GM13976 (cell line): ENCODE results near the gene PCP4.

Experiments
- DNase-seq: peaks from one replicate; pipeline ENCODE4 v3.0.0; 2012; ENCODE audit warnings: low spot score
- in situ Hi-C: fragments of 300-500 bp; cut with MboI; formaldehyde crosslinking; loops from one replicate; pipeline ENCODE4 v1.12.0; 2022; ENCODE audit warnings: low sequenced_read_pairs, mixed read lengths, inconsistent platforms; ENCODE audit not compliant: unreplicated experiment
- TF ChIP-seq, protein P1 (sequence below): IDR thresholded peaks from 2 replicates; pipeline ENCODE4 v1.5.1; 2012; ENCODE audit warnings: borderline replicate concordance, mild to moderate bottlenecking; ENCODE audit not compliant: insufficient read depth; ENCODE audit errors: extremely low read depth, missing control alignments, control extremely low read depth

PCP4 gene

DNA sequence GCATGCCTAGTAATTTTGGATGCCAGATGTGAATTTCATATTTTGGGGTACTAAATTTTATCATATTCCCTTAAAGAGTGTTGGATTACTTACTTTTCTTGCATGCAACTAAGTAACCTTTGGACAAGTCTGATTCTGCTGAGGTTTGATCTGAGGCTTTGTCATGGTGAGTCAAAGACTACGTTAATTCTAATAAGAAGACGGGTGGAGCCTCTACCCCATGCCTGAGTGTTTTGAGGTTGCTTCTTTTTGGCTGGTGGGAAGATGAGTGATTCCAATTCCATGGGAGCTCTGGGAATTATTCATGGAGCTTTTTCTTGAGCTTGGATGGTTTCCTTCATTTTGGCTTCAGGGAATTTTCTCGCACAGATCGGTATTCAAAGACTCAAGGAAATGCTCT, 11.6 kb upstream of the PCP4 start:
- in situ Hi-C loops, result no loop called here
- no peak for DNase-seq
- TF ChIP-seq, protein P1, sequence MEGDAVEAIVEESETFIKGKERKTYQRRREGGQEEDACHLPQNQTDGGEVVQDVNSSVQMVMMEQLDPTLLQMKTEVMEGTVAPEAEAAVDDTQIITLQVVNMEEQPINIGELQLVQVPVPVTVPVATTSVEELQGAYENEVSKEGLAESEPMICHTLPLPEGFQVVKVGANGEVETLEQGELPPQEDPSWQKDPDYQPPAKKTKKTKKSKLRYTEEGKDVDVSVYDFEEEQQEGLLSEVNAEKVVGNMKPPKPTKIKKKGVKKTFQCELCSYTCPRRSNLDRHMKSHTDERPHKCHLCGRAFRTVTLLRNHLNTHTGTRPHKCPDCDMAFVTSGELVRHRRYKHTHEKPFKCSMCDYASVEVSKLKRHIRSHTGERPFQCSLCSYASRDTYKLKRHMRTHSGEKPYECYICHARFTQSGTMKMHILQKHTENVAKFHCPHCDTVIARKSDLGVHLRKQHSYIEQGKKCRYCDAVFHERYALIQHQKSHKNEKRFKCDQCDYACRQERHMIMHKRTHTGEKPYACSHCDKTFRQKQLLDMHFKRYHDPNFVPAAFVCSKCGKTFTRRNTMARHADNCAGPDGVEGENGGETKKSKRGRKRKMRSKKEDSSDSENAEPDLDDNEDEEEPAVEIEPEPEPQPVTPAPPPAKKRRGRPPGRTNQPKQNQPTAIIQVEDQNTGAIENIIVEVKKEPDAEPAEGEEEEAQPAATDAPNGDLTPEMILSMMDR, result no peak

DNA sequence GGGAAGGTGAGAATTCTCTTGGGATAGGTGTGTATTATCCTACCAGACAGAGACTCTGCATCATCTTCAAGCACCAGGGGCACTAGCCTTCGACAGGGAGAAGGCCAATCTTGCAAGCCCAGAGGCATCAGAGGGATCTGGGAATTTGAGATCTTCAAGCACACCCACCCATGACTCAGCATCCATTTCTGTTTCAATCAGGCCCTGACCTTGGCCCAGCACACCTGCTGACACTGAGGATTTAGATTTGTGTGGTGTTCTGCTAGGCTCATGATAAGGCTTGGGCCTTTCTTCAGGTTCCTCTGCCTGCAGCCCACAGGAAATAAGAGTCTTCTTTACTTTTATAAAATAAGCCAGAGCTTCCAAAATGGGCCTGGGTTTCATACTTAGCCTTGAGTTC, 6.6 kb upstream of the PCP4 start:
- in situ Hi-C loops, result no loop called here
- DNase-seq, result no peak
- TF ChIP-seq, protein P1, result no peak

DNA sequence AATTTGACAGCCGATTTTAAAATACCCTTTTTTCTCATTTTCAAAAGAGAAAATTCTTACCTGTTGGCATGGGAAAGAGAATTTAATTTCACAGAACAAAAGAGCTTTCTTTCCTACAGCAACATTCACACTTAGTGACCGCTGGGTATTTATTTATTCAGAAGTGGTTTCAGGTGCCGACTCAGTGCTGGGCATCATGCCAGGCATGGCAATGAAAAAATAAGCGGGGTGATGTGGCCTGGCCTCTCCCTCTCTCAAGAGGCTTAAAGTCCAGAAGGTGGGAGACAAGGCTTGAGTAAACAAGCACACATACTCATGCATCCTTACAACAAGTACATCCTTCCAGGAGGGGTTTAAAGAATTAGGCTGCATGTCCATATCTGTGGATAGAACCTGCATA, 4.1 kb upstream of the PCP4 start:
- in situ Hi-C loops, result no loop called here
- TF ChIP-seq, protein P1, result no peak
- no peak for DNase-seq

DNA sequence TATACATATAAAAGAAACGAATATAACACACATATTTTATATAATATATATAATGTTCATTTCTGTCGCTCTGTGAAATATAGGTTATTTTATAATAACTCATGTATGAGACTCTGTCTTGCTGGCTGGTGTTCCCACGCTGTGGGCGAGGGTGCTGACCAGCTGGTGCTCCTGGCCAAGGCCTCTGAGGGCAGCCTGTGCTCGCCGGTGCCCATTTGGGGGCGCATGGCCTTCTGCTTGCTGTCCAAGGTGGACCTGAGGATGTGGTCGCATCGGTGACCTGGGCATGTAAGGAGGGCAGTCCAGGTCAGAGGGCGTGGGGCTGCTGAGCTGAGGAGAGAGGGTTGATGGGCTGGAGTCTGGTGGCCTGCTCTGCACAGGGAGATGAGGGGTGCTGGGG, 1.1 kb upstream of the PCP4 start:
- in situ Hi-C loops, result no loop called here
- DNase-seq, result no peak
- TF ChIP-seq, protein P1, result no peak

DNA sequence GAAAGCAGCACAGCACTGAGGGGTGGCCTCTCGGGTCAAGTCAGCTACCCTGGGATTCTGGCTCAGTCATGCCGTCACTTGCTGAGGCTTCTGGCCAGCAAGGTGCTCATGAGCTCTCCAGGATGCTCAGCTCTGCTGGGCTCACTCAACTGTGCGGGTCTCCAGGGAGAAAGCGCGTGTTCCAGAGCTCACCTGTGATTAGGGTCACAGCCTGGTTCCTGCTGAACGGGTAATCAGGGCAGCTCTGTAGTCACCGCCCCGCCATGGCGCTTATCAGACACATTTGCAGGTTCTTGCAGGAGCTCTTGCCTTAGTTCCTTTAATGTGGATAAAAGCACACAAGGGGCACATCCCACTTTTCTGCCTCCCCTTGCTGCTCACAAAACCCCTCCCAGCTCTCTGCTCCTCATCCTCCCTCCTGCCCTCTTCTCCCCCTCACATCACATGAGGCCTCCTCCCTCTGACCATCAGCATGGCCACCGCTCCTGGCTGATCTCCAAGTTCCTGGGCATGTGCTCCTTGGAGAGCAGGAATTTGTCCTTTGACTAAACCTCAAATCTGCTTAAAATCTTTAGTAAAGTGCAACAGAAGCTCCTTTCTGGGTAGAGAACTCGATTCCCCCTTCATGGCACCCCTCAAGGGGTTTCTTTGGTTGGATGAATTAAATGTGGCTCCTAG, 2.0 kb downstream of the PCP4 start:
- DNase-seq, result no peak
- TF ChIP-seq, protein P1, result no peak
- in situ Hi-C loops, result no loop called here

DNA sequence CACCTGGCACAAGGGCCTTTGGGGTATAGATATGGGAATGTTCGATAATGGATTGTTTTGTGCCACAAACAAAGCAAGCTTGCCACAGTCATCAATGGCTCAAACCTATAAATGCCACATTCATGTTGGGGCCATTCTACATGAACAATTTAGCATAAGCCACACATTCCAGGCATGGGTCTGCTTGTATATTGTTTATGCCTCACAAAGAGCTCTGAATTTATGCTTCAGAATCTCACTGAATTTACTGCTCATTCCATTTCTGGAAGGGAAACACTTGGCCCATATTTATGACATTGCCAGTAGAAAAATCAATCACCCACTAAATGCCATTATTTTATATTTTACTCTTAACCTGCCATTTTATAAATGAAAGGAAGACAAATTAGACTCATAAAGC, 6.4 kb downstream of the PCP4 start:
- no peak for DNase-seq
- TF ChIP-seq, protein P1, result no peak
- in situ Hi-C loops, result no loop called here

DNA sequence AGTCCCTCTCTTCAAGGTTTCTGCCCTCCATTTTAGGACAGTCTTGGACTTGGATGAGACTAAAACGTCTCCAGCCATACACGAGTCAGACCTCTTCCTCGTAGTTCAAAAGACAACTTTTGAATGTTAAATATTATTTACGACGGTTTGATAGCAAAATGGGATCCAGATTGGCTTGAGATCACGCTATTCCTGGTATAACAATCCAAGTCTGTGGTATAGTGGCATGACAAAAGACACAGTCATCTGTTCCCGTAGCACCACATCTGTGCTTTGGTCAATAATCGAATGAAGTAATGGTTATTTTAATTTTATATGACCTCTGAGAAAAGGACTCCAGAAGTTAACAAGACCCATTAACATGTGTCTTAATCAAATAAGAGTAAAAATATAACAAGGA, 7.0 kb downstream of the PCP4 start:
- TF ChIP-seq, protein P1, result no peak
- no peak for DNase-seq
- in situ Hi-C loops, result no loop called here
